SH-SY5Y (cell line): ENCODE measurements around the gene SLC2A4.

Experiments
- GATA2 ChIP-seq: IDR thresholded peaks from 2 replicates; pipeline ENCODE4 v1.6.1; 2011; ENCODE audit warnings: mild to moderate bottlenecking, low read depth, low read length
- GATA3 ChIP-seq: IDR thresholded peaks from 2 replicates; pipeline ENCODE4 v1.6.1; 2011; ENCODE audit warnings: low read depth, mild to moderate bottlenecking, low read length, moderate library complexity

- no peak for TF ChIP-seq GATA3
- no peak for TF ChIP-seq GATA2
Observed at GRCh38 chr17:7236808-7237207, 44.7 kb upstream of the SLC2A4 start.
